Activated naive CD8-positive, alpha-beta T cell treated with anti-CD3 and anti-CD28 coated beads, Interleukin-2, amount 50 U/mL, for 24 hours (primary cell): ENCODE measurements around the gene MTLN.
A peak's percentile ranks its signal among the peaks of the same experiment; 100 is the strongest.
"Not testable (repeated sequence)": the region's sequence is repeated elsewhere in the genome, so short reads cannot be mapped to it uniquely, and the experiment has no call there.

ENCODE experiments used
- ATAC-seq: fragments of 150-1000 bp; cut with Tn5 transposase; one replicate; pipeline ENCODE4 v1.10.0; 2021
- DNase-seq: peaks from one replicate; pipeline ENCODE4 v3.0.0; 2021
- H3K27ac Mint-ChIP-seq: one replicate; pipeline ENCODE4 v1.8.0; 2021; ENCODE audit warnings: mild to moderate bottlenecking, mixed read lengths
- H3K27me3 Mint-ChIP-seq: one replicate; pipeline ENCODE4 v1.8.0; 2021; ENCODE audit warnings: mixed read lengths
- H3K36me3 Mint-ChIP-seq: one replicate; pipeline ENCODE4 v1.8.0; 2021; ENCODE audit warnings: low read depth, mixed read lengths
- H3K4me1 Mint-ChIP-seq: one replicate; pipeline ENCODE4 v1.8.0; 2021; ENCODE audit warnings: mixed read lengths
- H3K4me3 Mint-ChIP-seq: one replicate; pipeline ENCODE4 v1.8.0; 2021; ENCODE audit warnings: mild to moderate bottlenecking, moderate library complexity, mixed read lengths
- H3K9me3 Mint-ChIP-seq: one replicate; pipeline ENCODE4 v1.8.0; 2021; ENCODE audit warnings: mixed read lengths

The MTLN gene

DNA sequence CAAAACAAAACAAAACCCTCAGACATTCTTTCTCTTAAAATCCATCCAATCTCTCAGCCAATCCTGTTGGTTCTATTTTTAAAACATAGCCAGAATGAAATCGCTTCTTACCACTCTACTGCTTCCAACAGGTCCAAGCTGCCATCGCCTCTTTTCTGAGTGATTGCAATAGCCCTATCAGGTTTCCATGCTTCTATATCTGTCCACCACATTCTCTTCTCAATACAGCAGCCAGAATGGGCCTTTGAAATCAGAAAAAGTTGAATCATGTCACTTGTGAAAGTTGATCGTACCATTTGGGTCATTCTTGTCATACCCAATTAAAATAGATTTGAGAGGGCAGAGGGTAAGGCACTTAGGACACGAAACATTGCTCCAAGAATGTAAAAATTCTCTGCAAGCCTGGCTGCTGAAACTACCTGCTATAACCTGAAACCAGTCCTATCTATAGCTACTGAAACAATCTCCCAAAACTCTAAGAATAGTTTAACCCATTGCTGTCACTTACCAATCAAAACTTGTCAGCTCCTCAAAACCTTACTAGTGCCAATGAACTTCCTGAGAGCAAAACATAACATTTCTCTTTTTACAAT is 3.3 kb upstream of the MTLN start:
- DNase-seq (no peak), ATAC-seq (no peak)
- Mint-ChIP-seq H3K4me3 (no peak overlapping the region), H3K9me3 (peaks cover 8% of the 10 kb centered on the region), H3K36me3 (peaks cover 9% of the 10 kb centered on the region), H3K4me1 (peaks cover 16% of the 10 kb centered on the region), H3K27me3 (peaks cover 31% of the 10 kb centered on the region), H3K27ac (no peak overlapping the region)

DNA sequence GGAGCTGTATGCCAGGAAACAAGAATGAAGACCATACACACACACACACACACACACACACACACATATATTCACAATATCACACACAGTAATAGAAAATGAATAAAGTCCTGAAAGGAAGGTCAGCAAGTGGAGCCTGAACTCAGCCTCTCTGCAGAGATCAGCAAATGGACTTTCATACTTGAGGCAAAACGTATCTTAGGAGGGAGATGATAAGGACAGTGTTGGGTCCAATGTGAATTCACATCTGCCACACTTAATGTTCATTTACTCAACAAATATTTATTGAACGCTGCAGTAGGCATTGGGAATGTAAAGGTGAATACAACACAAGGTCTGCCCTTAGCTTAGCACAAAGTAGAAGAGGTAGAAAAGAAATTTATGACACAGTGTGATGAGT is 2.7 kb upstream of the MTLN start:
- H3K27me3 Mint-ChIP-seq: peaks cover 31% of the 10 kb centered on the region

DNA sequence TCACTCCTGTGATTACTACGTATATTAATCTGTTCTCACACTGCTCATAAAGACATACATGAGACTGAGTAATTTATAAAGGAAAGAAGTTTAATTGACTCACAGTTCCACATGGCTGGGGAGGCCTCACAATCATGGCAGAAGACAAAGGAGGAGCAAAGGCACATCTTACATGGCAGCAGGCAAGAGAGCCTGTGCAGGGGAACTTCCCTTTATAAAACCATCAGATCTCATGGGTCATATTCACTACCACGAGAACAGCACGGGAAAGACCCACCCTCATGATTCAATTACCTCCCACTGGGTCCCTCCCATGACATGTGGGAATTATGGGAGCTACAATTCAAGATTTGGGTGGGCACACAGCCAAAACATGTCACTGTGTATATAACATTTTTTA is 1.2 kb upstream of the MTLN start:
- ATAC-seq: not testable (repeated sequence)
- H3K4me3 Mint-ChIP-seq: peak overlapping the region; percentile 22

More for the DNA sequence above, 2.7 kb upstream of the MTLN start:
- DNase-seq: no peak
- Mint-ChIP-seq H3K27ac (no peak overlapping the region), H3K4me3 (no peak overlapping the region), H3K4me1 (peaks cover 21% of the 10 kb centered on the region), H3K36me3 (peaks cover 15% of the 10 kb centered on the region), H3K9me3 (peaks cover 8% of the 10 kb centered on the region)
- ATAC-seq: no peak

DNA sequence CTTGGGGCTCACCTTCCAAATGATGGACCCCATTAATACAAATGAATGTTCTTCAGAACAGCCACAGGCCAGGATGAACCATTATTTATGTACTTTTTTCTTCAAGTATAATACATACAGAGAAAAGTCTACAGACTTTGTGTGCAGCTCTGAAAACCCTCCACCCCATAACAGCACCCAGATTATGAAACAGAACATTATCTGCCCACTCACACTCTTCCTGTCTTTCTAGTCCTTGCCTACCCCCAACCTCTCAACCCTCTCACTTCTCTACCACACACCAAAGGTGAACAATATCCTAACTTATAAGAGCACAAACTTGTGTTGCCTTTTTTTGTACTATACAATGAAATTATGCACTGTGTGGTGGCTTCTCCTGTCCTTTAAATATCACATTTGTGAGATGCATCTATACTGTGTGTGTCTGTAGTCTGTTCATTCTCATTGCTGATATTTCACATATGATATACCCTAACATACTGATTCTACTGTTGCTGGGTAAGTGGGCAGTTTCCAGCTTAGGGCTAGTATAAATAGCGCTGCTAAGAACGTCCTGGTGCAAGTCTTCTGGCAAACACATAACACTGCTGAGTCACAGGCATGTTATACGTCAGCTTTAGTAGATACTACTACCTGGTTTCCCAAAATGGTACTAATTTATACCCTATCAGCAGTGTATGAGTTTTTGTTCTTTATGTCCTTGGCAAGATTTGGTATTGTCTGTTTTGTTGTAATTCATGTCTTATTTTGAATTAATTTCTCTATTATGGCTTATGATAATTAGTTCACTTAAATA is 6.5 kb downstream of the MTLN start:
- ATAC-seq (no peak), DNase-seq (no peak)
- peak overlapping the region; percentile 72 for H3K27ac Mint-ChIP-seq
- peaks cover 26% of the 10 kb centered on the region for H3K36me3 Mint-ChIP-seq
- H3K9me3 Mint-ChIP-seq: no peaks in the 10 kb centered on the region
- H3K4me3 Mint-ChIP-seq: peak overlapping the region; percentile 82
- H3K27me3 Mint-ChIP-seq: no peaks in the 10 kb centered on the region
- H3K4me1 Mint-ChIP-seq: peaks cover 37% of the 10 kb centered on the region

More for the DNA sequence above, 1.2 kb upstream of the MTLN start:
- DNase-seq, H3K27ac Mint-ChIP-seq, H3K9me3 Mint-ChIP-seq: not testable (repeated sequence)
- Mint-ChIP-seq H3K4me1 (peaks cover 28% of the 10 kb centered on the region), H3K36me3 (peaks cover 27% of the 10 kb centered on the region), H3K27me3 (peaks cover 20% of the 10 kb centered on the region)

DNA sequence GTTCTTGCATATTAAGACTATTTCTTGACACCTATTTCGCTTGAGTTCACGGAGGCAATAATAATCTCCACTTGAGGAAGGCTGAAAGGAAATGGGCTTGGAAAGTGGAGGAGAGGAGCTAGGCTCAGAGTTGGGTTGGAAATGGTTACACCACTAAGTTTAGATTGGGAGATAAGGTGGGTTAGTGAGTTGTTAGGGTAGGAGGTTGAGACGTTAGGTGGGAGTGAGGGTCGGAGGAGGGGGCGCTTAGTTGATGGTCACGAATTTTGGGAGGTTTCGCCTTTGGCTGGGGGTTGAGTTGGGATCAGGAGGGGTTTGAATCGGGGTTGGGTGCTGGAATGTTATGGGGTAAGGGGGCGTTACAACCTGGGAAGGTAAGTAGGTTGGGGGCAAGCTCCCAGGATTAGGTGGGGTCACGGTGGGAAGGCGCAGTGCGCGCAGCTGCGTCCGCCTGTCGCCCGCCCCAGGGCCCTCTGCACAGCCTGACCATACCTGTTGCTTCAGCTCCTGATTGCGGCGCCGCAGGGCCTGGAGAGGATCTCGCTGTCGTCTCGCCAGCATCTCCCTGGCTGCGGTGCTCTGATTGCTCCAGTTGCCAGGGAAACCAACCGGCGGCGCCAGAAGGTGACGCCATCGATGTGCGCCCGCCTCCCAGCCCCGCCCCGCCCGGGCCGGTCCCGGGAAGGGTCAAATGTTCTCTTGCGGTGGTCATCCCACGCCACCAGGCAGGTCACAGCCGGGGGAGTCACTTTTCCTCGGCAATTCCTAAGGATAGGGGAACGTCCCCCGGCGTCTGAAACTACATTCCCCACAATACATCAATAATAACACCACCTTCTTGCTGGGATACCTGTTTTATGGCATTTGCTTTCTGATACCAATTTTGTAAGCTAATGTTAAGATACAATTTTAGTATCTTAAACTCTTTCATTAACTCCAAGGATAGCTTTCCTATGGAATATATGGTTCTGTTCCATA is 7.7 kb downstream of the MTLN start, which contains the start of gene NPHP1:
Gene NPHP1, minus strand, starts transcription at position 606 of the 978 bp plus-strand sequence. Its CDS starts 45 bp downstream, at position 561.
- Mint-ChIP-seq H3K4me1 (peaks cover 29% of the 10 kb centered on the region), H3K36me3 (peaks cover 17% of the 10 kb centered on the region), H3K9me3 (no peaks in the 10 kb centered on the region), H3K4me3 (peak within 1 kb of the TSS; percentile 82), H3K27me3 (no peaks in the 10 kb centered on the region), H3K27ac (peak within 1 kb of the TSS; percentile 72)
- ATAC-seq (peak; percentile 87), DNase-seq (peak; percentile 89)

DNA sequence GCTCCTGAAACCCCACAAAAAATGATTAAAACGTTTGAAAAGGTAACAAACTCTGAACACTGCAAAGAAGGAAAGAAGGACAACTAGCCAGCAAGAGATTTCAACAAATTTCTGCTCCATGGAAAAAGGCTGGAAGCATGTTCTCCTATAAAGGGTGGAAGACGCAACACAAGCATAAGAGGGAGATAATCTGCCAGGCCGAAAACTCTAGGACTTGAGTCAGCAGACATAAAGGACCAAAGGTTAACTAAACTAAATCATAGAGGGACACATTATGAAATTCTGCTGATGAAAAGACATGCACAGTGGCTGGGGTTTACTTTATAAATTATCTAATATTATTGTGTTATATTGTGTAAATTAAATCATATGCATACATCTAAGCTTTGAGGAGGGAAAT is 14.3 kb downstream of the MTLN start:
- Mint-ChIP-seq H3K27ac (no peak overlapping the region), H3K4me3 (no peak overlapping the region), H3K36me3 (no peaks in the 10 kb centered on the region), H3K27me3 (peaks cover 4% of the 10 kb centered on the region), H3K9me3 (no peaks in the 10 kb centered on the region), H3K4me1 (no peaks in the 10 kb centered on the region)
- no peak for ATAC-seq
- DNase-seq: no peak

DNA sequence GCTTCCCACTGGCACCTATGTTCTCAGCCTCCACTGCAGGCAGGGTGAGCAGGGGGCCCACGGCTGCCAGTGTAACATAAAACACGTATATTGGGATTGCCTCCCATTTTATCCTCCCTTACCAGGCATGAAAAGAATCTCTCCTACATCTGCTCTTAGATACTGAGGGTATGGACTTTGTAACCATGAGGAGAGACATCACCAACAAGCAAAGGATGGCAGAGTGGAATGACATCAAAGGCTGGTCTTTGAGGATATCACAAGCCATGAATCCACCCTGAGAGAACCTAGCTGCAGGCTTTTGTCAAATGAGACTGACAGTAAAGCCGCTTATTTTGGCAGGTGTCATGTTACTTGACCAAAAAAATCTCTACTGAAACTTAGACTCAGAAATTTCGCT is 14.9 kb downstream of the MTLN start:
- no peak overlapping the region for H3K27ac Mint-ChIP-seq
- ATAC-seq (no peak), DNase-seq (no peak)
- peaks cover 4% of the 10 kb centered on the region for H3K27me3 Mint-ChIP-seq
- H3K36me3 Mint-ChIP-seq: no peaks in the 10 kb centered on the region
- H3K4me3 Mint-ChIP-seq: no peak overlapping the region
- H3K4me1 Mint-ChIP-seq: no peaks in the 10 kb centered on the region
- no peaks in the 10 kb centered on the region for H3K9me3 Mint-ChIP-seq

DNA sequence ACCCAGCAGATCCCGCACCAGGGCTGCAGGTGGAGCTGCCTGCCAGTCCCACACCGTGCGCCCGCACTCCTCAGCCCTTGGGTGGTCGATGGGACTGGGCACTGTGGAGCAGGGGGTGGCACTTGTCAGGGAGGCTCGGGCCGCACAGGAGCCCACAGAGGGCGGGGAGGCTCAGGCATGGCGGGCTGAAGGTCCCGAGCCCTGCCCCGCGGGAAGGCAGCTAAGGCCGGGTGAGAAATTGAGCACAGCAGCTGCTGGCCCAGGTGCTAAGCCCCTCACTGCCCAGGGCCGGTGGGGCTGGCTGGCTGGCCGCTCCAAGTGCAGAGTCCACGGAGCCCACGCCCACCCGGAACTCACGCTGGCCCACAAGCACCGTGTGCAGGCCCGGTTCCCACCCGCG is 22.2 kb downstream of the MTLN start:
- not testable (repeated sequence) for DNase-seq, H3K27me3 Mint-ChIP-seq, H3K4me3 Mint-ChIP-seq, H3K27ac Mint-ChIP-seq, H3K9me3 Mint-ChIP-seq, H3K36me3 Mint-ChIP-seq, ATAC-seq, H3K4me1 Mint-ChIP-seq

DNA sequence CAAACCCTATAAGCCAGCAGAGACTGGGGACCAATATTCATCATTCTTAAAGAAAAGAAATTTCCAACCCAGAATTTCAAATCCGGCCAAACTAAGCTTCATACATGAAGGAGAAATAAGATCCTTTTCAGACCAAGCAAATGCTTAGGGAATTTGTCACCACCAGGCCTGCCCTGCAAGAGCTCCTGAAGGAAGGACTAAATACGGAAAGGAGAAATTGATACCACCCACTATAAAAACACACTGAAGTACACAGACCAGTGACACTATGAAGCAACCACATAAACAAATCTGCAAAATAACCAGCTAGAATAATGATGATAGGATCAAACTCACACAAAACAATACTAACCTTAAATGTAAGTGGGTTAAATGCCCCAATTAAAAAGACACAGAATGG is 29.9 kb downstream of the MTLN start:
- Mint-ChIP-seq H3K27ac (no peak overlapping the region), H3K27me3 (peaks cover 8% of the 10 kb centered on the region), H3K4me1 (no peaks in the 10 kb centered on the region), H3K36me3 (no peaks in the 10 kb centered on the region), H3K9me3 (peaks cover 14% of the 10 kb centered on the region), H3K4me3 (no peak overlapping the region)
- no peak for DNase-seq
- ATAC-seq: no peak

DNA sequence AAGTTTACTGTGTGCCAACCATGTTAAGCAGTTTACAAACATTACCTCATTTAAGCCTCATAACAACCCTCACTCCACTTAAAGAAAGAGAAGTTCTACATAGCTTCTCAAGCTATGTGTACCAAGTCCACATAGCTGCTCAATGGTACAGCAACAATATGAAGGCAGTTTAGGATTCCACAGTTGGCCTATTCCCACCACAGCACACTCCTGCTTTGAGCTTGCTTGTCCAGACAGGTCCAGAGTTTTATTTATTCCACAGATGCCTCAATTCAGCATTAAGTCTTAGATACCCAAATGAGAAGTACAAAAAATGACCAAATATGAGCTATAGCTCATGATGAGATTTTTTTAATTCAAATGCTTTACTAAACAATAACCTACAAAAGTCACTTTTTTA is 32.3 kb downstream of the MTLN start:
- no peaks in the 10 kb centered on the region for H3K4me1 Mint-ChIP-seq
- ATAC-seq (no peak), DNase-seq (no peak)
- H3K4me3 Mint-ChIP-seq: no peak overlapping the region
- H3K27me3 Mint-ChIP-seq: peaks cover 15% of the 10 kb centered on the region
- no peaks in the 10 kb centered on the region for H3K36me3 Mint-ChIP-seq
- peaks cover 14% of the 10 kb centered on the region for H3K9me3 Mint-ChIP-seq
- H3K27ac Mint-ChIP-seq: no peak overlapping the region

DNA sequence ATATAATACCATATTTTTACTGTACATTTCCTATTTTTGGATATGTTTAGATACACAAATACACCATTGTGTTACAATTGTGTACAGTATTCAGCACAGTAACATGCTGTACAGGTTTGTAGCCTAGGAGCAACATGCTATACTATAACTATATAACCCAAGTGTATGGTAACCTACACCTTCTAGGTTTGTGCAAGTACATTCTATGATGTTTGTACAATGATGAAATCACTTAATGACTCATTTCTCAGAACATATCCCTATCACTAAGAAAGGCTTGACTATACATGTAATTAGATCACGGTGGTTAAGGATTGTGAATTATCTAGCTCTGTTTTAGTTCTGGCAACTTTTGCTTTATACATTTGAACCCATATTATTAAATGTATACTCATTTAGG is 38.8 kb downstream of the MTLN start:
- peaks cover 4% of the 10 kb centered on the region for H3K4me1 Mint-ChIP-seq
- H3K36me3 Mint-ChIP-seq: no peaks in the 10 kb centered on the region
- ATAC-seq: no peak
- H3K9me3 Mint-ChIP-seq: peaks cover 4% of the 10 kb centered on the region
- H3K27ac Mint-ChIP-seq: no peak overlapping the region
- DNase-seq: no peak
- peaks cover 7% of the 10 kb centered on the region for H3K27me3 Mint-ChIP-seq
- no peak overlapping the region for H3K4me3 Mint-ChIP-seq

DNA sequence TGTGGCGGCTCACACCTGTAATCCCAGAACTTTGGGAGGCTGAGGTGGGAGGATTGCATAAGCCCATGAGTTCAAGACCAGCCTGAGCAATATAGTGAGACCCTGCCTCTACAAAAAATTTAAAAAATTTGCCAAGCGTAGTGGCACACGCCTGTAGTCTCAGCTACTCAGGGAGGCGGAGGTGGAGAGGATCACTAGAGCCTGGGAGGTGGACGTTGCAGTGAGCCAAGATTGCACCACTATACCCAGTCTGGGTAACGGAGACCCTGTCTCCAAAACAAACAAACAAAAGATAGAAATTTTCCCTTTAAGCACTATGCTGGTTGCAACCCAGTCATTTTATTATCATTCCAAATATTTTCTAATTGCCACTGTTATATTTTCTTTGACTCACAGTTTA is 39.8 kb downstream of the MTLN start:
- H3K9me3 Mint-ChIP-seq: peaks cover 4% of the 10 kb centered on the region
- H3K36me3 Mint-ChIP-seq: no peaks in the 10 kb centered on the region
- no peak overlapping the region for H3K4me3 Mint-ChIP-seq
- H3K27ac Mint-ChIP-seq: no peak overlapping the region
- H3K27me3 Mint-ChIP-seq: peaks cover 7% of the 10 kb centered on the region
- ATAC-seq: no peak
- peaks cover 4% of the 10 kb centered on the region for H3K4me1 Mint-ChIP-seq
- no peak for DNase-seq

DNA sequence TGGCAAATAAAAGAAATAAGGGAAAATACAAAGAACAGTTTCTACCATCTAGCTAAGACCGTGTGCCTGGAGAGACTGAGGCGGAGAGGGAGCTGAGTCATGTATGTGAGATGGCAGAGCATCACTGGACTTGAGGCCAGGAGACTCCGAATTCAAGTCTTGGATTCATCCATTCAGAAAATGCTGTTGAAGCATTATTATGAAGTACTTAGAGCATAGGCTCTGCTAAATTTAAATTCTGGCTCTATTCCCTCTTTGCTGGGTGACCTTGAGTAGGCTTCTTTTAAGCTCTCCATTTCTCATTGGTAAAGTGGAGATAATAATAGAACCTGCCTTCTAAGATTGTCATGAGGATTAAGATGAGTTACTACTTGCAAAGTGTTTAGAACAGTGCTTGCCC is 42.2 kb downstream of the MTLN start:
- no peak for ATAC-seq
- Mint-ChIP-seq H3K36me3 (no peaks in the 10 kb centered on the region), H3K27ac (peak overlapping the region; percentile 6), H3K4me1 (peaks cover 4% of the 10 kb centered on the region), H3K27me3 (no peaks in the 10 kb centered on the region), H3K4me3 (no peak overlapping the region), H3K9me3 (peaks cover 4% of the 10 kb centered on the region)
- DNase-seq: no peak

DNA sequence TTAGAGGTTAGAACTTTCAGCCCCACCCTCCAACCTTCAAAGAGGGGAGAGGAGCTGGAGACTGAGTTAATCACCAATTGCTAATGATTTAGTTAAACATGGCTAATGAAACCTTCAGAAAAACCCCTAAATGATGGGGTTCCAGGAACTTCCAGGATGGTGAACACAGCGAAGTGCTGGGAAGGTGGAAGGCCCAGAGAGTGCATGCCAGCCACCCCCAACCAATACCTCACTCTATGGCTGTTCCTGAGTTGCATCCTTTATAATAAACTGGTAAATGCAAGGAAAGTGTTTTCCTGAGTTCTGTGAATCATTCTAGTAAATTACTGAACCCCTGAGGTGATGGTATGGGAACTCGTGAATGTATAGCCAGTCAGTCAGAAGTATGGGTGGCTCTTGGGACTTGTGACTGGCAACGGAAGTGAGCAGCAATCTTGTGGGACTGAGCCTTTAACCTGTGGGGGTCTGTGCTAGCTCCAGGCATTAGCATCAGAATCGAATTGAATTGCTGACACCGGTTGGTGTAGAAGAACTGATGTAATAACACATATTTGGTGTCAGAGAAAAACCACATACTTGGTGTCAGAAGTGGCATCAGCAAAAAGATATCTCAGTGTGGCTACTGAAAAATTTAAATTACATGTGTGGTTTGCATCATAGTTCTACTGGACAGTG is 44.9 kb downstream of the MTLN start:
- peaks cover 2% of the 10 kb centered on the region for H3K27me3 Mint-ChIP-seq
- H3K9me3 Mint-ChIP-seq: peaks cover 4% of the 10 kb centered on the region
- peaks cover 4% of the 10 kb centered on the region for H3K4me1 Mint-ChIP-seq
- no peak overlapping the region for H3K4me3 Mint-ChIP-seq
- H3K27ac Mint-ChIP-seq: no peak overlapping the region
- ATAC-seq (no peak), DNase-seq (no peak)
- no peaks in the 10 kb centered on the region for H3K36me3 Mint-ChIP-seq
